ENCODE results near the gene ROPN1L.
"Not testable (repeated sequence)": the region's sequence is repeated elsewhere in the genome, so short reads cannot be mapped to it uniquely, and the experiment has no call there.

The ROPN1L gene

DNA sequence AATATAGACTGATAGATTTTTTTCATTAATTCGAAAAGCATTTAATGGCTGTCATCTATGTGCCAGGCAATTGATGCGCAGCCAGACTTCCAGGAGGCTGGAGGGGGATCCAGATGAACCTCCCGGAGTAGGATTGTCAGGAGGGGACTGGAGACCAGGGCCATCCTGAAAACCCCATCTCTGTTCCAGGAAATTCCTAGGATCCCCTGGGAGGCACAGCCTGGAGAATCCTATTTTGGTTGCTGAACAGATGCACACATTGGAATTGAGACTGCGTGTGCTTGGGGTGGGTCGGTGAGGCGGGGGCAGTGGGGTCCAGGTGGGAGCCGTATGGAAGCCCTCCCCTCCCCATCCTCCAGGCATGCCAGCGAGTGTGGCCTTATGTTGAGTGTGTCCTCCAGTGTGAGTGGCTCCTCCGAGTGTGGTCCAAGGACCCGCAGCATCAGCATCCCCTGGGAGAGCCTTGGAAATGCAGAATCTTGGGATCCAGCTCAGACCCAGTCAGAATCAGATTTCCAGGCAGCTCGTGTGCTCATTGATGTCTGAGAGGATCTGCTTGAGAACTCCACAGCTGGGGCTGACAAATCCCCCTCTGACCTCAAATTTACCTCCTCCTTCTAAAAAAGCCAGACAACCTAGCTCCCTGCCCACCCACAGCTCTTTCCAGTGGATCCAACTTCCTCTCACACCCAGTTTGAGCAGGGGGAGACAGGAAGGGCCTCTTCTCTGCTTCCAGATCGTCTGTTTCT lies 38.7 kb downstream of the ROPN1L start:
- no peak for DNase-seq

DNA sequence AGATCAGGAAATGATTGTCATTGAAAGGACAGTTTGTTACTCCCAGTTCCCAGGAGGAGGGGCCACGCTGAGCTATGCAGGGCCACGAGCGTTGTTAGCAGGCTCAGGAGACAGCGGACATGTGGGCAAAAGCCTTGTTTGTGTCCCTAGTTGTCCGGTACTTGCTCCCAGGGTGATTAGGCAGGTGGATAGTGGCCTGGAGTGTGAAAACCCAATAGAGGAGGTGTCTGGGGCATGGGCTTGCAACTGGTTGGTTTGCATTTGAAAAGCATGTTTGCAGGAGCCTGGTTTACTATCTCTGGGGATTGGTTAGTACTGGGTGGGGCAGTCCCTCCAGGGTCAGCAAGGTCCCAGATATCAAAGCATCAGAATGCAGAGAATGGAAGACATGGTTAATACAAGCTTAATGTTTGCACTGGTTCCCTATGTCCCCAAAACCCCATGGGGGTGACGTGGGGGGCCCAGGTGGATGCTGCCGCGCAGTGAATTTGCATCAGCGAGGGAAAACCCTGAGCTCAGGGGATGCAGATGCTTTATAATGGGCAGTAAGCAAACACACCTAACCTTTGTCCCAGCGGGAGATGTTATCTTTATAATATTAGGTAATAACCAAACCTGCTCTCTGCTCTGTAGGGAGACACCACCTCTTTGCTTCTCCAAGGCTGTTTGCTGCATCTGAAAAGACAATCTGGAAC lies 39.7 kb downstream of the ROPN1L start:
- no peak for DNase-seq

DNA sequence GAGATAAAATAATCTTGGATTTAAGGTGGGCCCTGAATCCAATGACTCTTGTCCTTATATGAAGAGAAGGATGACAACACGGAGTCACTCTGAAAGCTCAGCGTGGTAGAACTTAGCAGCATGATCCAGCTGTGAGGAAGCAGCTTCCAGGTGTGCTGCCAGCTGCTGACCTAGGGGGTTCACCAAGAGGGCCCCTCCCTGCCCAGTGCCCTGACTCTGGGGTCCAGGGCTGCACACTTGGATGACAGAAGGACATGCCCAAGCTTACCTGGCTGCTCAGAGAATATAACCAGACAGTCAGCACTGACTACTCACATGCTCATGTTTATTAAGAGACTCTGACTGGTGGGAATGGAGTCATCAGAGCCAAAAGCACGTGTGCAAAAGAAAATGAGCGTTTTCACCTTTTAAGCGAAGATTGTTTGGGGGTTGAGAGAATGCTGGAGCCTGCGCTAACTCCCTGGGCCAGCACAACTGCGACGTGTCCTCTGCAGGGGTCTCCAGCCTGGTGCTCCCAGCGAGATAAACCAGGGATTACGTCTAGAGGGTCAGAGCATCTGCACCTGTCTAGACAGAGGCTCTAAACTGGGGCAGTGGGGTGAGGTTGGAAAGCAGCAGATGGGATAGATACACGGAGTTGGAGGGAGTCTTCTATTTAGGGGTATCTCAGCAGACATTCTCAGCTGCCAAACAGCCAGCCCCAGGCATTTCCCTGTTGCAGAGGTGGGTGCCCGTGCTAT lies 41.3 kb downstream of the ROPN1L start:
- DNase-seq, result no peak

DNA sequence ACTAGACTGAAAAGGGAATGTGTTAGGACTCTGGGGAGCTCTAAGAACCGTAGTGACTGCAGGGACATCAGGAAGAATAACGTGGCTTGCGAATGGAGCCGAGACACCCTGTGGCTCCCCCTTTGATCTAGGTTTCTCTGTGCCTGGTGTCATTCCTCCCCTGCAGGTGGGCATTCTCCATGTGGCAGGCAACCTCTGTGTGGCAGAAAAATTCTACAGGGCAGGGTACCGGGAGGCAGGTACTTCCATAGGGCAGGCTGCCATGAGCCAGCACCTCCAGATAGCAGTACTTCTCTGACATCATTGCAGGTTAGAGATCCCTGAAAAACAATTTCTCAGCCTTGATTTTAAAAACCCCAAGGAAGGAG lies 43.1 kb downstream of the ROPN1L start:
- DNase-seq, result no peak

DNA sequence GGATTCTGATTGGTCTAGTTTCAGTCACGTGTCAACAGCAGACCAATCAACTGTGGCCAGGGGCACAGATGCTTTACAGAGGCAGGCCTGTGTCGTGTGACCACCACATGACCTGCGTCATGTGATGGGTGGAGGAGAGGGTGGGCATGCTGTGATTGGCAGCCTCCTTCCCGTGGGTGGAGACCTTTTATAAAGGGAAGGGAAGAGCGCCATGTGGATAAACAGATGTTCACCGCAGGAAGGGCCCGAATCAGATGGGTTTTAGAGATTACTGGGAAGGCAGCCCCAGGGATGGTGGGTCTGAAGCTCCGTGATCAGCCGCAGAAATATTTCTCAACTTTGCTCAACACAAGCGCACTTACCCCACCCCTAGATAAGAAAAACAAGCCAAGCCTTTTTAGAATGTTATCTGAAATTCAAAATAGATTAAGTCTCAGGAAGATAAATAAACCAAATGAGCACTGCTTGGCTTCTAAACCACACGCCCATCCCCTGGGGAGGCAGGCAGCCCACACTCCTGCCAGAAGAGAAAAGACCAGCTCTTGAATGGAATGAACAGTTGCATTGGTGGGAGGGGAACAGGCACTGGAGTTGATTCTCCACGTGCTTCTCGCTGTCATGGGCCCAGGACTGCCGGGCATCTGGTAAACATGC lies 43.6 kb downstream of the ROPN1L start:
- no peak for DNase-seq

DNA sequence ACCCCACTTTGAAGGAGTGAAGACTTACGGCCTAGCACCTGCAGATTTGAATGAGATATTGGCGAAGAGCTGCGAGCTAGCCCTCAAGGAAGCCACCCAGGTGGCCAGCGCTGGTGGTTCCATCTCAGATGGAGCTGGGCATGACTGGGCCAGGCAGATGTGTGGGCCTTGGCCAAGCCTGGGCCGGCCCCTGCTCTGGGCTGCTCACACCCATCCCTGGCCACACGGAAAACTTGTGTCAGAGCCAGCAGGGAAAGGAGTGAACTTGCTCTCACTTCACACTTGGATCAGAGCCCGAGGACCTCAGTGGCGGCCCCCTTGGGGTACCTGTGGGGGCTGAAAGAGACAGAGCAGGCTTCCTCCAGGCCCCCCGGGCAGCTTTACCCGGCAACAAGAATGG lies 44.2 kb downstream of the ROPN1L start:
- DNase-seq, result no peak

DNA sequence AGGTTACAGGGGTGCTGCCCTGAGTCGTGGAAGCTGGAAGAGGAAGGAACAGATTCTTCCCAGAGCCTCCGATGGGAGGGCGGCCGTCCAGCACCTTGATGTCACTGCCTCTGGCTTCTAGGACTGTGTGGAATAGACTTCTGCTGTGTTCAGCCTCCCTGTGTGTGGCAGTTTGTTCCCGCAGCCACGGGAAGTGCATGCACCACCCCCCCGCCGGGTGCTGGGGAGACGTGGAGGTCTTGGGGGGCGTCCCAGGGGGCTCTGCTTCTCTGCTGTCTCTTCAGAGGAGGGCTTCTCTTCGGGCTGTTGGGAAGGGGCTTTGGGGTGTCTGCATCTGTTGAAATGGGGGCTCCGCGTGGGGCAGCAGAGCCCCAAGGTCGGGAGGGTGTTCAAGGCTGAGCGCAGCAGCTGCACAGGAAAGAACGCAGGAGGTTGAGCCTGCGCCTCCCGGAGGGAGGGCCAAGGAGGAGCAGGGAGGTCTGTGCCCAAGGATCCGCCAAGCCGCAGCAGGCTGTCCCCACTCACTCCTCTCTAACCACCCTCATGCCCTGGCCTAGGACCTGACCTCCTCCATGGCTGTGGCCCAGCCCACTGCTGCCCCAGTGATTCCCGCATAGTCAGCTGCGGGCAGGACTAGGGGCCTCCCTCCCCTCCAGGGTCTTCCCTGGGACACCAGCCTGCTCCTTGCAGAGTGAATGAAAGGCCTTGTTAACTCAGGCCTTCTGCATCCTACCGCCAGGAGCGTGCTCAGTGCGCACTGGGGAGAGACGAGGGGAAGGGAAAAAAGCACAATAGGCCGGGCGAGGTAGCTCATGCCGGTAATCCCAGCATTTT lies 45.0 kb downstream of the ROPN1L start:
- DNase-seq, result no peak

DNA sequence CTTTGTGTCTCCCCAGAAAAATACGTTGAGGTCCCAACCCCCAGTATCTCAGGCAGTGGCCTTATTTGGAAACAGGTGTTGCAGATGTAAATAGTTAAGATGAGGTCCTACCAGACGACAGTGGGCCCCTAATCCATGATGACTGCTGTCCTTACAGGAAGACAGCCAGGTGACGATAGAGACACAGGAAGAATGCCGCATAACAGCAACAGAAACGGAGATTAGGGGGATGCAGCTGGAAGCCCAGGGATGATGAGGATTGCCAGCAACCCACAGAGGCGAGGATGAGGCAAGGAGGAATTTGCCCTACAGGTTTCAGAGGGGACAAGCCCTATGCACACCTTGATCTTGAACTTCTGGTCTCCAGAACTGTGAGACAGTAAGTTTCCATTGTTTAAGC lies 46.5 kb downstream of the ROPN1L start:
- DNase-seq, result no peak

DNA sequence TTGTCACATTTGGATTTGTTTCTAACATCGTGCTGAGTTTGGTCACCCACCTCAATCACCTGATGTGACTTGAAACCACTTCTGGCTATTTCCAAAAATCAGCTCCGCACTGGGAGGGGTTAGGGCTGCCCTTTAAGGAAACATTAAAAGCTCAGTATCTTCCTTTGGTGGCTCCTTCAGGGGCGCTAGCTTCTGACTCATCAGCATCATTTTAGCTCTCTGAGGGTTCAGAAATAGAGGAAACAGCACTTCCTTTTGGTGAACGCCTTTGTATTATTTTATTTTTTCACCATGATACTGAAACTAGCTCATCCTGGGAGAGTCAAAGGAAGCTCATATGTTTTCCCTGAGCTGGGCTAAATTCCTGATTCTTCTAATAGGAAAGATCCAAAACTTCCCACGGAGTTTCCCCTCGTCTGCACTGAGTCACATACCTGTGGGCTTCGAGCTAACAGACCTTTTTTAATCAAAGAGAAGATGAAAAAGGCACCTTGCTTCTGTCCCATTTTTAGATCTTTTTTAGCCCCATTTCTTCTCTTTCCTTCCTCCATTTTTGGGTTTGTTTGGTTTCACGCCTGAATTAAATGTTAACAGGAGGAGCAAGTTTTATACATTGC lies 48.2 kb downstream of the ROPN1L start:
- DNase-seq, result no peak

DNA sequence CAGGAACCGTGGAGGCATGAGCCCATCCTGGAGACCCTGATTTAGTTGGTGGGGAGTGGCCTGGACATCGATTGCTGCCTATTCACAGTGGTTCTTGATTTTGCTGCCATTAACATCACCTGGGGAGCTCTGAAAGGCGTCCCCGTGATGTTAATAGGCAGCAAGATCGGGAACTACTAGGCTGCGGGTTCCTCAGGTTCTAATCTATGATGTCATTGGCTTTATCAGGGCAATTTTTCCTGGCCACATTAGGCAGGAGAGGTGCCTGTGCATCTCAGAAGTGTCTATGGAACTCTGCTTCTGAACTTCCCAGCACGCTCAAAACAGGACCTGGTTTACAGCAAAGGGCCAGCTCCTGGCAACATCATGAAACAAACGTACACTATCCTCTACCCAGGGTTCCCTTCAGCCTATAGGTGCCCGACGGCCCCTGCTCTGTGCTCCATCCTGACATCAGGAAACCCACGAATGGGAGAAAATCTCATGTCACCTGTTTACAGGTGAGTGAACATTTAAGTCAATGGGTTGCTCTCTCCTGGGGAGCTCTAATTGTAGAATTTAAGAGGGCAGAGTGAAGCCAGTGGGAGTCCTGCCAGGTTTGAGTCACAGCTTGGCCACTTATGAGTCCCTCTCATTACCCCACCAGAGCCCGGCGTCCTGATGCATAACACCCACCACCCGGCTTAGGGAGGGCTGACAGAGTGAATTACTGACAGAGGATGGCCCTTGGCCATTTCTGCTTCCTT lies 49.4 kb downstream of the ROPN1L start:
- no peak for DNase-seq

DNA sequence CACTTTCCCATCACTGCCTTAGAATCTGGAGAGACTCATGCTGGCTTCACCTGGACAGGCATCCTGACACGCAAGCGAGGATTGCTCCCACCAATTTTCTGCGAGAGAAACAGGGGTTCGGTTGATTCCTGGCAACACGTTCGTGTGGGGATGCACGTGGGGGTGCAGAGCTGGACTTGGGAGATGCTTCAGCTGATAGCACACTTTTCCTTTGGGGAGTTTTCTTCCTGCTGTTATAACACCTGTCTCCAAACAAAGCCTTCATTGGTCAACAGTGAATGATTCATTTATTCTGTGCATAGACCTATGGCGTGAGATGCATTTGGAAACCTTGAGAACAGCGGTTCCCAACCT lies 50.0 kb downstream of the ROPN1L start:
- DNase-seq, result no peak

DNA sequence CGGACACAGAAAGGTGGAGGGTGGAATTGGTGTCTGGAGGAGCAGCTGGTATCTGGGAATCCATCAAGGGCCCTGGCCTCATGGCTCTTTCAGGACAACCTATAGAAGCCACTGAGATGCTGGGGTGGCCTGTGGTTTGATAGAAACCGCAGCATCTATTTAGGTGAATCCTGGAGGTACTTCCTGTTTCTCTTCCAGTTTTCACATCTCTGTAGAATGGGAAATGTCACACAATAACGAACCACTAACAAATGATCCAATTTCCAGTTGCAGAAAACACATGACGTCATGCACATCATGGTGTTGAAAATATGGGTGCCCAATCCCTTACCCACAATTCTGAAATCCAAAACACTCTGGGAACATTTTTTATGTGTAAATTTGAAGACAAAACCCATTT lies 52.2 kb downstream of the ROPN1L start:
- DNase-seq, result no peak

DNA sequence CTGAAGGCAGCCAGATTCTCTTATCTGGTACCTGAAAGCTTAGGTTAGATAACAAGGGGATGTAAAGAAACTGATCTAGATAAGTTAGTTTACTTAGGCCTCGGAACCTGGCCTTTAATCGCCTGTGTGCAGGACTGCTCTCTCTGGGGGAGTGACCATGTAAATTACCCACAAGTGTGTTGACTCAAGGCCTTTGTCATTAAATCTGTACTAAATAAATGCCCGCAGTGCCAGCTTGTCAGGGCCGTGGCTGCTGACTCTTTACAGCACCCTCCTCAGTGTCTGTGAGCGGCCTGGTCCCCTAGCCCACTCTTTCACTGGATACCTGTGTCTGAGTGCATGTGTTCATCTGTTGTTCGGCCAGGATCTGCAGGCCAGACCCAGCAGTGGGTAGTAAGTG lies 52.8 kb downstream of the ROPN1L start:
- DNase-seq, result not testable (repeated sequence)

DNA sequence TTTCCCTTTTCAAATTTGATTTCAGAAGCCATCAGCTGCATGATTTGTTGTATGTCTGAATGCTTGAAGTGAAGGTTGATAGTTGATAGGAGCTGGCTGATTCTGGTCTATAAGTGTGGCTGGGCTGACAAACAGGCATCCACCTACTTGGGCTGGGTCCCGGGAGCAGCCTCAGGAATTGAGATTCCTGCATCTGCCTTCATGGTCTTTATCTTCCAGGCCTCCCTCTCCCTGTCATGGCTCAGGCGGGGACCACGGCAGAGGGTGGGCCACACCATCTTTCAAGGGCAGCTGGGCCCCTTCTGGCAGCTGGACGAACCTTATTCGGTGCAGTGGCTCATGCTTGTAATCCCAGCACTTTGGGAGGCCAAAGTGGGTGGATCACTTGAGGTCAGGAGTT lies 55.9 kb downstream of the ROPN1L start:
- no peak for DNase-seq

DNA sequence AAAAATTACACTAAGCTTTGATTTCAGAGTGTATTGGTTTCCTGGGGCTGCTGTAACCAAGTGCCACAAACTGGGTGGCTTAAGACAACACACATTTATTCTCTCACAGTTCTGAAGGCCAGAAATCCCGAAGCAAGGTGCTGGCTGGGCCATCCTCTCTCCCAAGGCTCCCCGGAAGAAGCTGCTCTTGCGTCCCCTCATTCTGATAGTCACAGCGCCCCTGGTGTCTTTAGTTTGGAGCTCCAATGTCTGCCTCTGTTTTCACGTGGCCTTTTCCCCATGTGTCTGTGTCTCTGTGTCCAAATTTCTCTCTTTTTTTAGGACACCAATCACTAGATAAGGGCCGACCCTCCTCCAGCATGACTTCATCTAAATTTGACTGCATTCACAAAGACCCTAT lies 56.7 kb downstream of the ROPN1L start:
- DNase-seq, result no peak

DNA sequence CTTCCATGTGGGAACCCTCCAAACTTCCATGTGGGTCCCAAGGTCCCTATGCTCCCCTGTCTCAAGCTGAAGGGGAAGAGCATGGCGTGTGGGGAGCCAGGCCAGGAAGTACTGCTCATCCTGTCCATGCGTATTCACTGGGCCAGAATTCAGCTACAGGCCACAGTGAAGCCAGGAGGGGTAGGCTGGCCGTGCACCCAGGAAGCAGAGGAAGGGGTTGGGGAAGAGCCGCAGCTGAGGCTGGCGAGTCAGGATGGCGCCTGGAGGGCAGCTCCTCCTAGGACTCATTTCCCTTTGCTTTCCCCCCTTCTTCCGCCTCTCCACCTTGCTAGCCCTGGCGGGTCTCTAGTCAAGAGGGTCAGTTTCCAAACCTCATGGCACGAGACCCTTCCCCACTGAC lies 57.4 kb downstream of the ROPN1L start:
- DNase-seq, result no peak

DNA sequence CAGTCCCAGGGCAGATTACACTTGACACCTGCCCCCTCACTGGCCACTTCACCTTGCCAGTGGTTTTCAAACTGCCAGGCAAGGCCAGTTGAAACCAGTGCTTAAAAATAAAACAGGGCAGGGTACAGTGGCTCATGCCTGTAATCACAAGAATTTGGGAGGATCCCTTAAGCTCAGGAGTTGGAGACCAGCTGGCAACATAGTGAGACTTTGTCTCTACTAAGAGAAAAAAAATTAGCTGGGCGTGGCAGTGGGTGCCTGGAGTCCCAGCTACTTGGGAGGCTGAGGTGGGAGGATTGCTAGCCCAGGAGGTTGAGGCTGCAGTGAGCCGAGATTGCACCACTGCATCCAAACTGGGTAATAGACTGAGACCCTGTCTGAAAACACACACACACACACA lies 58.1 kb downstream of the ROPN1L start:
- DNase-seq, result no peak

DNA sequence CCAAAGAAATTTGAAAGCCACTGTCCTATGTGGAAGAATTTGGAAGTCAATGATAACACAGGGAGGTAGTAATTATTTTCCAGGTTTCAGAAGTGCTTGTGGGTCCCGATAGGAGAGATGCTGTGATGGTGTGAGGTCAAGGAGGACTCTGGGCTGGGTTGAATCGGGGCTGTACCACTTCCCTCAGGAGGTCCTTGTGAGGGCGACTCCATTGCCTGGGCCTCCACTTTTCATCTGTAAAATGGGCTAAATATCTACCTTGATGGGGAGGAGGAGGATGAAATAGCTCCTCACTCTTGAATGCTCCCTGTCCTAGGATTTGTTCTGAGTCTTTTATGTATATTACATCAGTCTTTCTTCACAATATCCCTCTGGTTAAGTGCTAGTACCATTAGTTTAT lies 59.0 kb downstream of the ROPN1L start:
- DNase-seq, result no peak

DNA sequence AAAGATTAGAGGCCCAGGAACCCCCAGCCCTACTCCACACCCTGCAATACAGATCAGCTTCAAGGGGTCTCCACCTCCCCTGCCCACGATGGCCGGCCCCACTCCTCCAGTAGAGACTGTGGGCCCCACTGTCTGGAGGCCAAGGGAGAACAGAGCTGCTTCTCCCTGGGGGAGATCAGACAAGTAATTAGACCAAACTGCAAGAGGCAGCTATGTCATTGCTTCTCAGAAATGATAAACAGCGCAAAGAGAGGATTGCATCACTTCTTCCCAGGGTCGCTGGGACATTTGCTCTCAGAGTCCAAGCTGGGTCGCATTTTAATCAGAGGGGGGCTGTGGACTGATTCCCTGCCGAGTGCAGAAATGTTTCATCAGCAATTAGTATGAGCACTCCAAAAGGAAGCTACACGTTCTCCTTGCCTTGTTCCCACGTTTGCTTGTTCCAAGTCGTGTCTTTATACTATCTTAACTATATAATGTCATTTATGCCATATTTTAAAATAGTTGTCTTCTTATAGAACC lies 59.9 kb downstream of the ROPN1L start:
- DNase-seq, result no peak

DNA sequence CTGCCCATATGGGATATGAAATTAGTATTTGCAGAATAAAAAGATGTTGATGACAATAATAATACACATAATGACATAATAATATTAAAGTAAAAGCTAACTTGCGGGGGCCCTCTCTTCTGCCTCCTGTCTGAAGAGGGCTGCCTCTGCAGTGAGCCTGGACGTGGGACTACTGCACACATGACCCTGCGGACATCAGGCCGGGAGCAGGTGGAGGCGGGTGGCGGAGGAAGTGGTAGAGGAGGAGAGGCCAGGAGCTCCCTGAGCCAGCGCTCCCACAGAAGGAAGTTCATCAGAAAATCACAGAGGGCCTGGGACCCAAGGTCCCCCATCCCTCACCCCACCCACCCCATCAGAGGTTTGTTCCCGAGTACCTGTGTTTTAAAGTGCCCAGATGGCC lies 60.5 kb downstream of the ROPN1L start:
- DNase-seq, result no peak

DNA sequence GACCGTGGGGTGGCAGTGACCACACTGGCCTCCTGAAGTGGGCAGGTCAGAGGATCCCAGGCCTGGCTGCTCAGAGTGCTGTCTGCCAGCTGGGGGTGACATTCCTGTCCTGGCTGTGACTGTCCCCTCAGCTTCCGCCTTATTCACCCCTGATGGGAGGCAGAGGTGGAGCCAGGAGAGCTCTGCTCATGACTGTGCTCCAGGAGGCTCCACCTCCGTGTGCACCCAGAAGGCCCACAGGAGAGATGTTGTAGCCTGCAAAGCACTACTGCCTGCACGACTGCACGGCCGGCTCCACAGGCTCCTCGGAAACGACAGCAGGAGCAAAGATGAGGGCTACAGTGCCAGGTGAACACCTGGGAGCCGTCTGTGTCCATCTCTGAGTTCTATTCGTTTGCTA lies 60.9 kb downstream of the ROPN1L start:
- no peak for DNase-seq
